H1 (cell line): ENCODE measurements around the gene EPHA1. TPM values are rescaled to one million over a fixed set of nuclear protein-coding genes. Genes with fewer than 3 reads are reported as not detected.

ENCODE experiments used
- EP300 ChIP-seq, 2 experiments: IDR thresholded peaks; 1 replicate in 1 of 2; 2 replicates in 1 of 2; pipeline ENCODE4 v1.6.1; 2011 to 2012; ENCODE audit warnings: low read depth in 2 of 2, low read length in 2 of 2, mild to moderate bottlenecking in 2 of 2, borderline replicate concordance in 1 of 2, inconsistent platforms in 1 of 2, moderate library complexity in 1 of 2
- RFX5 ChIP-seq: IDR thresholded peaks from 2 replicates; pipeline ENCODE4 v1.6.1; 2011; ENCODE audit warnings: low read depth, low read length, improper control_type of control experiment, borderline replicate concordance
- RXRA ChIP-seq: IDR thresholded peaks from 2 replicates; pipeline ENCODE4 v1.6.1; 2011; ENCODE audit warnings: low read depth, mild to moderate bottlenecking, low read length, moderate library complexity; ENCODE audit not compliant: insufficient read depth
- polyA plus RNA-seq, 7 experiments: library from polyadenylated mRNA; depleted of rRNA in 3 of 7; stranded (reverse) in 5 of 7; unstranded in 2 of 7; fragments of >200 nt in 5 of 7; fragments of 200-250 nt in 2 of 7; gene quantifications; 1 replicate in 5 of 7; 2 replicates in 1 of 7; 4 replicates in 1 of 7; pipeline versions ENCODE4 v1.2.1 to v1.2.3, GENCODE V29; 2011 to 2013; ENCODE audit warnings: missing spikeins in 2 of 7, mixed read lengths in 2 of 7
- total RNA-seq: library from RNA; stranded (reverse); fragmentation: NEBNext Ultra II Directional; extraction: Animal tissue kit (Norgen Biotek cat#: 25700); gene quantifications from 2 replicates; pipeline ENCODE4 v1.2.1, GENCODE V29; 2021

The EPHA1 gene
- total and polyA plus RNA-seq, 2 of the 8 experiments (the other 6 are each of a cell fraction or from before 2014, with no cell fraction given), result 86.5 to 133 TPM

DNA sequence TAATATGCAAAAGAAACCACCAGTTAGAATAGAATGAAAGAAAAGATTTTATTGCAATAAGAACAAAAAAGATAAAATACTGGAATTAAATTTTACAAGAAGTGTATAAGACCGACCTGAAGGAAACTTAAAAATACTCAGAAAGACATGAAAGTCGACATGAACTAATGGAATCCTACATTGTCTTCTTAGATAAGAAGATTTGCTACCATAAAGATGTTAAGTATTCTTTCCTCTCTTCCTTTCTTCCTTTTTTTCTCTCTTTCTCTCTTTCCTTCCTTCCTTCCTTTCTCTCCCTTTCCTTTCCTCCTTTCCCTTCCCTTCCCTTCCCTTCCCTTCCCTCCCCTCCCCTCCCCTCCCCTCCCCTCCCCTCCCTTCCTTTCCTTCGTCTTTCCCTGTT, 41.1 kb upstream of the EPHA1 start (continued):
- no peak for TF ChIP-seq EP300 (IDR thresholded peaks at IDR 0.05; ENCODE audit: borderline replicate concordance in 1 of 2, low read depth in 2 of 2, low read length in 2 of 2)
- no peak for TF ChIP-seq RXRA
- no peak for TF ChIP-seq RFX5
